GM23248 (cell line): ENCODE results near the gene DNAH5.

Experiments
- EZH2 ChIP-seq: fragments of 200-600 bp; sonication (generic); IDR thresholded peaks from 2 replicates; pipeline ENCODE4 v1.6.1; 2018; ENCODE audit warnings: antibody characterized with exemption, mild to moderate bottlenecking; ENCODE audit not compliant: insufficient read depth, poor library complexity, severe bottlenecking
- EZH2phosphoT487 ChIP-seq: fragments of 200-600 bp; sonication (generic); IDR thresholded peaks from 2 replicates; pipeline ENCODE4 v1.6.1; 2018; ENCODE audit warnings: antibody characterized with exemption, moderate library complexity, mild to moderate bottlenecking, low read depth; ENCODE audit not compliant: insufficient read depth

GRCh38 chr5:13731121-13731628 is 213.3 kb downstream of the DNAH5 start:
- TF ChIP-seq EZH2phosphoT487 (no peak), EZH2 (no peak)
